Trophoblast cell (in vitro differentiated cells and primary cell): ENCODE data around the gene RPL10.

Experiments
- DNase-seq, 2 donors: peaks; one replicate each; pipeline ENCODE4 v3.0.0-alpha.2; 2016
- H2AFZ ChIP-seq: 2 replicates; pipeline ENCODE4 v1.6.1; 2013; ENCODE audit warnings: low read length, moderate library complexity, mild to moderate bottlenecking; ENCODE audit not compliant: insufficient read depth, poor library complexity
- H2AK5ac ChIP-seq: 2 replicates; pipeline ENCODE4 v1.6.1; 2013; ENCODE audit warnings: mild to moderate bottlenecking, low read length
- H2BK120ac ChIP-seq: 2 replicates; pipeline ENCODE4 v1.6.1; 2013; ENCODE audit warnings: low read length, mild to moderate bottlenecking, moderate library complexity; ENCODE audit not compliant: insufficient read depth, poor library complexity
- H2BK12ac ChIP-seq: 2 replicates; pipeline ENCODE4 v1.6.1; 2013; ENCODE audit warnings: mild to moderate bottlenecking, low read length, moderate library complexity
- H2BK5ac ChIP-seq: 2 replicates; pipeline ENCODE4 v1.6.1; 2013; ENCODE audit warnings: low read length, low read depth, moderate library complexity, mild to moderate bottlenecking; ENCODE audit not compliant: poor library complexity
- H3K14ac ChIP-seq: 2 replicates; pipeline ENCODE4 v1.6.1; 2013; ENCODE audit warnings: mild to moderate bottlenecking, low read length
- H3K18ac ChIP-seq: 2 replicates; pipeline ENCODE4 v1.6.1; 2013; ENCODE audit warnings: mild to moderate bottlenecking, low read length
- H3K23ac ChIP-seq: 2 replicates; pipeline ENCODE4 v1.6.1; 2013; ENCODE audit warnings: low read length
- H3K27ac ChIP-seq: 2 replicates; pipeline ENCODE4 v1.5.1; 2013; ENCODE audit warnings: low read depth, mild to moderate bottlenecking, inconsistent platforms, low read length, moderate library complexity
- H3K27me3 ChIP-seq: 2 replicates; pipeline ENCODE4 v1.6.1; 2013; ENCODE audit warnings: inconsistent platforms, mild to moderate bottlenecking, low read length, moderate library complexity; ENCODE audit not compliant: insufficient read depth
- H3K36me3 ChIP-seq, 2 experiments: 1 replicate in 1 of 2; 2 replicates in 1 of 2; pipeline ENCODE4 v1.6.1; 2013; ENCODE audit warnings: low read length in 2 of 2, mild to moderate bottlenecking in 2 of 2, moderate library complexity in 1 of 2; ENCODE audit not compliant: insufficient read depth in 2 of 2, control insufficient read depth in 1 of 2
- H3K4ac ChIP-seq: 2 replicates; pipeline ENCODE4 v1.6.1; 2013; ENCODE audit warnings: low read depth, mild to moderate bottlenecking, low read length, moderate library complexity
- H3K4me1 ChIP-seq, 2 experiments: 1 replicate in 1 of 2; 2 replicates in 1 of 2; pipeline ENCODE4 v1.6.1; 2013; ENCODE audit warnings: low read length in 2 of 2, mild to moderate bottlenecking in 2 of 2, moderate library complexity in 1 of 2; ENCODE audit not compliant: insufficient read depth in 2 of 2, control insufficient read depth in 1 of 2
- H3K4me2 ChIP-seq: 2 replicates; pipeline ENCODE4 v1.6.1; 2013; ENCODE audit warnings: inconsistent platforms, mild to moderate bottlenecking, low read length, moderate library complexity
- H3K4me3 ChIP-seq: 2 replicates; pipeline ENCODE4 v1.5.1; 2013; ENCODE audit warnings: mild to moderate bottlenecking, low read depth, low read length, inconsistent platforms
- H3K79me1 ChIP-seq: one replicate; pipeline ENCODE4 v1.6.1; 2013; ENCODE audit warnings: low read length
- H3K79me2 ChIP-seq: 2 replicates; pipeline ENCODE4 v1.6.1; 2013; ENCODE audit warnings: low read length, mild to moderate bottlenecking; ENCODE audit not compliant: control insufficient read depth, insufficient read depth, poor library complexity
- H3K9ac ChIP-seq: 2 replicates; pipeline ENCODE4 v1.6.1; 2013; ENCODE audit warnings: mild to moderate bottlenecking, low read length
- H3K9me3 ChIP-seq: 2 replicates; pipeline ENCODE4 v1.6.1; 2013; ENCODE audit warnings: low read depth, mild to moderate bottlenecking, control low read depth, inconsistent platforms, low read length; ENCODE audit not compliant: insufficient read depth
- H4K12ac ChIP-seq: 2 replicates; pipeline ENCODE4 v1.6.1; 2013; ENCODE audit warnings: low read depth, mild to moderate bottlenecking, low read length, moderate library complexity
- H4K8ac ChIP-seq: 2 replicates; pipeline ENCODE4 v1.6.1; 2013; ENCODE audit warnings: low read depth, mild to moderate bottlenecking, low read length, moderate library complexity
- H4K91ac ChIP-seq: one replicate; pipeline ENCODE4 v1.6.1; 2013; ENCODE audit warnings: low read depth, mild to moderate bottlenecking, low read length, moderate library complexity
- WGBS: extraction: QIAGEN DNeasy Blood & Tissue Kit; methylation state at CpG from one replicate; pipeline ENCODE4 v1.1.7; 2013; ENCODE audit warnings: missing lambda C conversion rate; ENCODE audit not compliant: insufficient read length, insufficient coverage; ENCODE audit errors: extremely low coverage; 5-methylcytosine and 5-hydroxymethylcytosine counted together

Gene RPL10

GRCh38 chrX:154367474-154368308 is 30.5 kb upstream of the RPL10 start:
- H2BK5ac ChIP-seq = peak overlapping the region; percentile 10
- peaks cover 28% of the 10 kb centered on the region for H3K79me1 ChIP-seq
- H3K27me3 ChIP-seq = no peaks in the 10 kb centered on the region
- H3K4me2 ChIP-seq = peak overlapping the region; percentile 79
- no CpG with 5 or more reads among the region's 31 CpGs for WGBS
- peaks cover 13 to 17% of the 10 kb centered on the region in 2 experiments for H3K4me1 ChIP-seq
- H3K23ac ChIP-seq = no peak overlapping the region
- H3K27ac ChIP-seq = peak overlapping the region; percentile 99
- no peak overlapping the region for H4K8ac ChIP-seq
- no peaks in the 10 kb centered on the region for H3K9me3 ChIP-seq
- peaks cover 65 to 69% of the 10 kb centered on the region in 2 experiments for H3K36me3 ChIP-seq
- H3K4me3 ChIP-seq = no peak overlapping the region
- no peak overlapping the region for H2AK5ac ChIP-seq
- H3K79me2 ChIP-seq = peaks cover 40% of the 10 kb centered on the region
- no peak overlapping the region for H2BK12ac ChIP-seq
- H2AFZ ChIP-seq = no peak overlapping the region
- no peak overlapping the region for H2BK120ac ChIP-seq
- no peak for DNase-seq
- H3K9ac ChIP-seq = no peak overlapping the region
- peak overlapping the region; percentile 96 for H3K4ac ChIP-seq
- H3K18ac ChIP-seq = peak overlapping the region; percentile 50
- H3K14ac ChIP-seq = no peak overlapping the region
- H4K12ac ChIP-seq = peak overlapping the region; percentile 56
- no peak overlapping the region for H4K91ac ChIP-seq

GRCh38 chrX:154368630-154369448 is 29.3 kb upstream of the RPL10 start:
- Histone ChIP-seq H2BK120ac (peak overlapping the region; percentile 93), H3K79me2 (peaks cover 42% of the 10 kb centered on the region), H3K9ac (peak overlapping the region; percentile 93), H4K8ac (peak overlapping the region; percentile 88), H3K79me1 (peaks cover 30% of the 10 kb centered on the region), H3K36me3 (peaks cover 55 to 60% of the 10 kb centered on the region in 2 experiments), H3K14ac (peak overlapping the region; percentile 96), H2BK5ac (peak overlapping the region; percentile 95), H3K23ac (no peak overlapping the region), H3K4me3 (peak overlapping the region; percentile 75), H2AFZ (peak overlapping the region; percentile 52), H3K18ac (peak overlapping the region; percentile 98), H3K9me3 (no peaks in the 10 kb centered on the region), H4K91ac (peak overlapping the region; percentile 99), H3K4ac (peak overlapping the region; percentile 97), H2AK5ac (peak overlapping the region; percentile 90), H2BK12ac (no peak overlapping the region), H3K4me2 (peak overlapping the region; percentile 79), H3K27me3 (no peaks in the 10 kb centered on the region), H3K27ac (peak overlapping the region; percentile 99), H3K4me1 (peaks cover 13 to 24% of the 10 kb centered on the region in 2 experiments), H4K12ac (peak overlapping the region; percentile 81)
- WGBS = no CpG with 5 or more reads among the region's 16 CpGs
- DNase-seq = peak; percentile 75 to 79

GRCh38 chrX:154369449-154370299 is 28.5 kb upstream of the RPL10 start:
- H2AFZ ChIP-seq = no peak overlapping the region
- peak overlapping the region; percentile 89 for H3K9ac ChIP-seq
- H3K27ac ChIP-seq = peak overlapping the region; percentile 99
- H3K4me2 ChIP-seq = peak overlapping the region; percentile 79
- H2BK5ac ChIP-seq = peak overlapping the region; percentile 98
- H3K79me1 ChIP-seq = peaks cover 36% of the 10 kb centered on the region
- H3K36me3 ChIP-seq = peaks cover 47 to 52% of the 10 kb centered on the region in 2 experiments
- peaks cover 47% of the 10 kb centered on the region for H3K79me2 ChIP-seq
- peak overlapping the region; percentile 26 for H2BK12ac ChIP-seq
- H3K4me3 ChIP-seq = peak overlapping the region; percentile 99
- no CpG with 5 or more reads among the region's 13 CpGs for WGBS
- peak overlapping the region; percentile 93 for H2BK120ac ChIP-seq
- H3K4ac ChIP-seq = peak overlapping the region; percentile 97
- H4K91ac ChIP-seq = peak overlapping the region; percentile 99
- peak overlapping the region; percentile 94 for H3K18ac ChIP-seq
- peak overlapping the region; percentile 93 for H4K8ac ChIP-seq
- peaks cover 13 to 27% of the 10 kb centered on the region in 2 experiments for H3K4me1 ChIP-seq
- H4K12ac ChIP-seq = peak overlapping the region; percentile 80
- H3K14ac ChIP-seq = peak overlapping the region; percentile 98
- no peak overlapping the region for H3K23ac ChIP-seq
- H2AK5ac ChIP-seq = peak overlapping the region; percentile 93
- no peaks in the 10 kb centered on the region for H3K9me3 ChIP-seq
- DNase-seq = peak; percentile 33 to 51
- H3K27me3 ChIP-seq = no peaks in the 10 kb centered on the region
